ENCODE measurements around the gene KIAA0513. TPM values are rescaled to one million over a fixed set of nuclear protein-coding genes. Genes with fewer than 3 reads are reported as not detected.

KIAA0513 gene
- total and polyA plus RNA-seq, 2 of the 13 experiments (the other 11 are each of a cell fraction or from before 2014, with no cell fraction given), result 1.8 TPM

DNA sequence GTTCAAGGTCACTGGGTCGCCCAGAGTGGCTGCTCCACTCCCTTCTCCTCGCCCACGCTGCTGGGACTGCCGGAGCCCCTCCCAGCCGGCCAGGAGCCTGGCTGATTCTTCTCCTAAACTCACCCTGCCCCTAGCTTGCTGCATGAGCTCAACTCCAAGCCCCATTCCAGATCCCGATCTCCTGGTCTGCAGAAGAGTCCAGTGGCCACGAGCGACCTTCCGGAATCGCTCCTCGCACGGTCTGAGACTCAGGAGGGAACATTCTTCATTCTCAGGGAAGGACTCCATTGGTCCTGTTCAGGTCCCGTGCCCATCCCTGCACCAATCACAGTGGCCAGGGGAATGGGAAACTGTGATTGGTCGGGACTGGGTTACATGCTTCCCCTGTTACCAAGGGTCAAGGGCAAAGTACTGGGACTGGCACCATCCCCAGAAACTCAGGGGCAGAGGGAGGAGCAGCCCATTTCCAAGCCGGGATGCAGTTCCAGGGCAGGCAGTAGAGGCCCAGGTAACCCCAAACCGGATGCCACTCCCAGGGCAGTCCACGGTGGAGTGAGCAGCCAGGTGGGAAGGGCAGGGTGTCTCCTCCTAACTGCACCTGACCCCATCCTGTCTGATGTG is 109.2 kb downstream of the KIAA0513 start (continued):
- TF ChIP-seq, protein P1, sequence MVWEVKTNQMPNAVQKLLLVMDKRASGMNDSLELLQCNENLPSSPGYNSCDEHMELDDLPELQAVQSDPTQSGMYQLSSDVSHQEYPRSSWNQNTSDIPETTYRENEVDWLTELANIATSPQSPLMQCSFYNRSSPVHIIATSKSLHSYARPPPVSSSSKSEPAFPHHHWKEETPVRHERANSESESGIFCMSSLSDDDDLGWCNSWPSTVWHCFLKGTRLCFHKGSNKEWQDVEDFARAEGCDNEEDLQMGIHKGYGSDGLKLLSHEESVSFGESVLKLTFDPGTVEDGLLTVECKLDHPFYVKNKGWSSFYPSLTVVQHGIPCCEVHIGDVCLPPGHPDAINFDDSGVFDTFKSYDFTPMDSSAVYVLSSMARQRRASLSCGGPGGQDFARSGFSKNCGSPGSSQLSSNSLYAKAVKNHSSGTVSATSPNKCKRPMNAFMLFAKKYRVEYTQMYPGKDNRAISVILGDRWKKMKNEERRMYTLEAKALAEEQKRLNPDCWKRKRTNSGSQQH (CRISPR knock-in tag; IDR thresholded peaks at IDR 0.05; ENCODE audit: low read depth), result 0 out of 2 replicates have a peak, but pooled peaks have one; percentile 18
- TF ChIP-seq MXD3 (CRISPR knock-in tag; IDR thresholded peaks at IDR 0.05) (0 out of 2 replicates have a peak, but pooled peaks have one; percentile 42), SP2 (CRISPR knock-in tag; IDR thresholded peaks at IDR 0.05) (peak; percentile 66), SRF (IDR thresholded peaks at IDR 0.05; ENCODE audit: low read depth, low read length) (no peak), ZBTB33 (CRISPR knock-in tag; IDR thresholded peaks at IDR 0.05) (no peak), ZNF747 (CRISPR knock-in tag; IDR thresholded peaks at IDR 0.05; ENCODE audit: borderline replicate concordance) (no peak; the same call in 1 of the 2 replicates), ZNF577 (CRISPR knock-in tag; IDR thresholded peaks at IDR 0.05; ENCODE audit: borderline replicate concordance, low read depth) (no peak), PCBP1 (IDR thresholded peaks at IDR 0.05; ENCODE audit: borderline replicate concordance, low read depth, low read length) (no peak), ZNF781 (CRISPR knock-in tag; IDR thresholded peaks at IDR 0.05; ENCODE audit: borderline replicate concordance, not compliant biosample characterization) (peak; percentile 86), SRSF4 (IDR thresholded peaks at IDR 0.05; ENCODE audit: low read depth, low read length, poor library complexity, severe bottlenecking) (no peak), ZNF615 (CRISPR knock-in tag; IDR thresholded peaks at IDR 0.05; ENCODE audit: borderline replicate concordance) (peak; percentile 83; the same call in 1 of the 2 replicates), NR2F6 (IDR thresholded peaks at IDR 0.05) (peak; percentile 68), NR2F6 (CRISPR knock-in tag; IDR thresholded peaks at IDR 0.05) (peak; percentile 88), ZNF788 (CRISPR knock-in tag; IDR thresholded peaks at IDR 0.05; ENCODE audit: borderline replicate concordance) (peak; percentile 52), PTBP1 (IDR thresholded peaks at IDR 0.05; ENCODE audit: low read depth, low read length, poor library complexity, severe bottlenecking) (no peak), ZNF343 (CRISPR knock-in tag; IDR thresholded peaks at IDR 0.05) (peak; percentile 56), MED13 (CRISPR knock-in tag; IDR thresholded peaks at IDR 0.05) (peak; percentile 80), SP140L (CRISPR knock-in tag; IDR thresholded peaks at IDR 0.05; ENCODE audit: borderline replicate concordance) (peak; percentile 83; the same call in 1 of the 2 replicates), RARA (CRISPR knock-in tag; IDR thresholded peaks at IDR 0.05) (peak; percentile 79), POLR2G (IDR thresholded peaks at IDR 0.05; ENCODE audit: low read depth, low read length) (peak; percentile 78), ZKSCAN5 (CRISPR knock-in tag; IDR thresholded peaks at IDR 0.05) (0 out of 2 replicates have a peak, but pooled peaks have one; percentile 75), ZNF264 (CRISPR knock-in tag; IDR thresholded peaks at IDR 0.05) (peak; percentile 94)
- TF ChIP-seq, protein P2, sequence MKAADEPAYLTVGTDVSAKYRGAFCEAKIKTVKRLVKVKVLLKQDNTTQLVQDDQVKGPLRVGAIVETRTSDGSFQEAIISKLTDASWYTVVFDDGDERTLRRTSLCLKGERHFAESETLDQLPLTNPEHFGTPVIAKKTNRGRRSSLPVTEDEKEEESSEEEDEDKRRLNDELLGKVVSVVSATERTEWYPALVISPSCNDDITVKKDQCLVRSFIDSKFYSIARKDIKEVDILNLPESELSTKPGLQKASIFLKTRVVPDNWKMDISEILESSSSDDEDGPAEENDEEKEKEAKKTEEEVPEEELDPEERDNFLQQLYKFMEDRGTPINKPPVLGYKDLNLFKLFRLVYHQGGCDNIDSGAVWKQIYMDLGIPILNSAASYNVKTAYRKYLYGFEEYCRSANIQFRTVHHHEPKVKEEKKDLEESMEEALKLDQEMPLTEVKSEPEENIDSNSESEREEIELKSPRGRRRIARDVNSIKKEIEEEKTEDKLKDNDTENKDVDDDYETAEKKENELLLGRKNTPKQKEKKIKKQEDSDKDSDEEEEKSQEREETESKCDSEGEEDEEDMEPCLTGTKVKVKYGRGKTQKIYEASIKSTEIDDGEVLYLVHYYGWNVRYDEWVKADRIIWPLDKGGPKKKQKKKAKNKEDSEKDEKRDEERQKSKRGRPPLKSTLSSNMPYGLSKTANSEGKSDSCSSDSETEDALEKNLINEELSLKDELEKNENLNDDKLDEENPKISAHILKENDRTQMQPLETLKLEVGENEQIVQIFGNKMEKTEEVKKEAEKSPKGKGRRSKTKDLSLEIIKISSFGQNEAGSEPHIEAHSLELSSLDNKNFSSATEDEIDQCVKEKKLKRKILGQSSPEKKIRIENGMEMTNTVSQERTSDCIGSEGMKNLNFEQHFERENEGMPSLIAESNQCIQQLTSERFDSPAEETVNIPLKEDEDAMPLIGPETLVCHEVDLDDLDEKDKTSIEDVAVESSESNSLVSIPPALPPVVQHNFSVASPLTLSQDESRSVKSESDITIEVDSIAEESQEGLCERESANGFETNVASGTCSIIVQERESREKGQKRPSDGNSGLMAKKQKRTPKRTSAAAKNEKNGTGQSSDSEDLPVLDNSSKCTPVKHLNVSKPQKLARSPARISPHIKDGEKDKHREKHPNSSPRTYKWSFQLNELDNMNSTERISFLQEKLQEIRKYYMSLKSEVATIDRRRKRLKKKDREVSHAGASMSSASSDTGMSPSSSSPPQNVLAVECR (CRISPR knock-in tag; IDR thresholded peaks at IDR 0.05; ENCODE audit: borderline replicate concordance), result no peak

Measured in HepG2 (cell line).